Measurements from ENCODE around the gene TMEM181. TPM values are rescaled to one million over a fixed set of nuclear protein-coding genes. Genes with fewer than 3 reads are reported as not detected.

Gene TMEM181
- total and polyA plus RNA-seq, 2 of the 13 experiments (the other 11 are each of a cell fraction or from before 2014, with no cell fraction given): 59.1 to 108 TPM

DNA sequence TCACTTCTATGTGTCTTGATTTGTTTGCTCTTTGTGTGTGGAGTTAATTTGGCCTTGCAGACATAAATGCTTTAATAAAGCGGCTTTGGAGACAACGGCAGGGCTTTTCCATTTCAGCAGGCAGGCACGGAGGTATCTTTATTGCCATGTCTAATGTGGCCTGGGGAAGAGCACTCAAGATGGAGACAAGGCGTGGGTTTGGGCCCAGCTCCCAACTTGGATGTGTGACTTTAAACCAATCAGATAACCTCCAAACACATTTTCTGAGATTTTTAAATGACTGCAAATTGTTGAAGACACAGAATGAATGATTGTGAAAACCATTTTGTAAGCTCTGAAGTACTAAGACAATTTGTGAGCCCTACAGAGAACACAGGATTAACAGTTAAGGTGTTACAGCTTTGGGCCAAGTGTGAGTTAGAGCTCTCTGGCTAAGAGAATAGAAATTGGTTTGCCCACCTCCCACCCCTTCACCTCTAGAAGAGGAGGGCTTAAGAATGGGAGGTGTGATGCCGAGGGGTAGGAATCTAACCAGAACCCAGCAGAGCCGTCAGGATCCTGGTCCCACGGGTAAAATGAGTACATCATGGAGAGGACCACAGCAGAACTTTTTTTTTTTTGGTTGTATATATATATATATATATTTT is 75.7 kb downstream of the TMEM181 start:
- Histone ChIP-seq H3K4me3 (replicated peaks in 1 of 3; ENCODE audit: insufficient read depth in 1 of 3, low read depth in 2 of 3, low read length in 3 of 3) (no peak overlapping the region), H3K79me2 (ENCODE audit: insufficient read depth, low read length) (no peaks in the 10 kb centered on the region), H3K27me3 (ENCODE audit: control insufficient read depth in 1 of 2, insufficient read depth in 2 of 2, low read length in 2 of 2) (no peaks in the 10 kb centered on the region), H3K4me1 (ENCODE audit: insufficient read depth, low read length) (peaks cover 27% of the 10 kb centered on the region), H2AFZ (ENCODE audit: low read length) (no peak overlapping the region), H3K4me2 (ENCODE audit: low read depth, low read length) (no peak overlapping the region), H3K9ac (ENCODE audit: insufficient read depth, low read depth, low read length) (no peak overlapping the region), H3K27ac (ENCODE audit: extremely low read length, insufficient read depth, low read length) (no peak overlapping the region), H3K9me3 (ENCODE audit: low read length) (no peaks in the 10 kb centered on the region), H4K20me1 (ENCODE audit: insufficient read depth, low read length) (peaks cover 5% of the 10 kb centered on the region; the same call in 1 of the 2 replicates), H3K36me3 (replicated peaks in 1 of 2; ENCODE audit: control insufficient read depth in 1 of 2, insufficient read depth in 2 of 2, low read length in 2 of 2) (peaks cover 18 to 49% of the 10 kb centered on the region in 2 experiments)
- BruUV-seq (replicated peaks): no TSS peak
- in situ Hi-C loops (cut with HindIII; ENCODE audit: extremely low pct_ligation_motif_present, low pct_unique_long_range_greater_than_20kb): no loop called here
- TF ChIP-seq TEAD3 (CRISPR knock-in tag; optimal IDR thresholded peaks at IDR 0.05; ENCODE audit: borderline replicate concordance) (no peak), POLR2A (IDR thresholded peaks at IDR 0.05; ENCODE audit: insufficient read depth in 1 of 2, low read depth in 2 of 2, low read length in 2 of 2) (peak in 1 of 2 experiments; percentile 6; a peak in 1 of 4 replicates), RBM22 (optimal IDR thresholded peaks at IDR 0.05; ENCODE audit: low read length) (peak; percentile 51)
- FAIRE-seq: no peak
- no peak for ATAC-seq
- POLR2A ChIA-PET: interaction anchor here (1.7 kb wide), 1 partner anchor 9 kb away, joined by 7 read pairs; the partner anchor contains the start of gene DYNLT1
- intact Hi-C loops (cut with micrococcal nuclease; ENCODE audit: unreplicated experiment): no loop called here
- 98% methylated on average over 7 of the region's 7 CpGs for WGBS (ENCODE audit: low lambda C conversion rate)
- CTCF ChIA-PET (ENCODE audit: low intra/inter-chr PET ratio, low total read pairs): no interaction called here
- no peak for DNase-seq (ENCODE audit: low spot score)

DNA sequence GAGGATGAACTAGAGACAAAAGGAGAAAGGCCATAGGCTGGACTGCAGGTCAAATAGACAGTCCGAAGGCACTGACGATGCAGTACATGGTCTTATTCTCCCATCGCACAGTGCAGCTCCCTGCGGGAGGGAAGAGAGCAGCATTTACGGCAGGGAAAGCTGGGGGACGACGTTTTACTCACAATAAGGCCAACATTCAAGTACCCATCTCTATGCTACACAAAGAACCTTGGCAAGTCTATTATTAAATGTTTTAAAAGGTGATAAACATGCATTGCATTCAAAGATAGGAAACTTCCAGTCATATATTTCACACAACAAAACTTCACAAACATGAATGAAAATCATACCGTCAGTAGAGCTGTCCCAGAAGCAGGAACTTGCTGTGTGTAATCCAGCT is 76.9 kb downstream of the TMEM181 start:
- Histone ChIP-seq H3K4me2 (ENCODE audit: low read depth, low read length) (no peak overlapping the region), H4K20me1 (ENCODE audit: insufficient read depth, low read length) (peaks cover 5% of the 10 kb centered on the region; the same call in 1 of the 2 replicates), H3K79me2 (ENCODE audit: insufficient read depth, low read length) (peaks cover under 1% of the 10 kb centered on the region), H3K27ac (ENCODE audit: extremely low read length, insufficient read depth, low read length) (no peak overlapping the region), H3K27me3 (ENCODE audit: control insufficient read depth in 1 of 2, insufficient read depth in 2 of 2, low read length in 2 of 2) (no peaks in the 10 kb centered on the region), H3K9ac (ENCODE audit: insufficient read depth, low read depth, low read length) (no peak overlapping the region), H3K36me3 (replicated peaks in 1 of 2; ENCODE audit: control insufficient read depth in 1 of 2, insufficient read depth in 2 of 2, low read length in 2 of 2) (peaks cover 8 to 36% of the 10 kb centered on the region in 2 experiments), H3K4me1 (ENCODE audit: insufficient read depth, low read length) (peaks cover 24% of the 10 kb centered on the region), H3K9me3 (ENCODE audit: low read length) (no peaks in the 10 kb centered on the region), H2AFZ (ENCODE audit: low read length) (no peak overlapping the region), H3K4me3 (replicated peaks in 1 of 3; ENCODE audit: insufficient read depth in 1 of 3, low read depth in 2 of 3, low read length in 3 of 3) (no peak overlapping the region)
- ATAC-seq (no peak; the same call in 2 of the 3 replicates), FAIRE-seq (no peak), DNase-seq (ENCODE audit: low spot score) (no peak)
- POLR2A ChIA-PET: no interaction called here
- 96% methylated on average over 8 of the region's 8 CpGs for WGBS (ENCODE audit: low lambda C conversion rate)
- BruUV-seq (replicated peaks): no TSS peak
- intact Hi-C loops (cut with micrococcal nuclease; ENCODE audit: unreplicated experiment) (no loop called here), in situ Hi-C loops (cut with HindIII; ENCODE audit: extremely low pct_ligation_motif_present, low pct_unique_long_range_greater_than_20kb) (no loop called here)
- CTCF ChIA-PET (ENCODE audit: low intra/inter-chr PET ratio, low total read pairs): no interaction called here
- no peak for TF ChIP-seq ZNF615 (CRISPR knock-in tag; IDR thresholded peaks at IDR 0.05; ENCODE audit: borderline replicate concordance)
- no peak for TF ChIP-seq HNRNPLL (IDR thresholded peaks at IDR 0.05; ENCODE audit: low read depth, low read length, poor library complexity, severe bottlenecking)
- TF ChIP-seq ZBED4 (CRISPR knock-in tag; IDR thresholded peaks at IDR 0.05; ENCODE audit: borderline replicate concordance): no peak
- 0 out of 2 replicates have a peak, but pooled peaks have one; percentile 15 for TF ChIP-seq KDM2A (CRISPR knock-in tag; IDR thresholded peaks at IDR 0.05; ENCODE audit: borderline replicate concordance, low read depth)
- 0 out of 2 replicates have a peak, but pooled peaks have one; percentile 40 for TF ChIP-seq FUBP1 (CRISPR knock-in tag; IDR thresholded peaks at IDR 0.05; ENCODE audit: borderline replicate concordance)
- TF ChIP-seq RBM22 (optimal IDR thresholded peaks at IDR 0.05; ENCODE audit: low read length): peak; percentile 88
- 0 out of 2 replicates have a peak, but pooled peaks have one; percentile 24 for TF ChIP-seq RBFOX2 (IDR thresholded peaks at IDR 0.05; ENCODE audit: low read depth, low read length)
- 0 out of 2 replicates have a peak, but pooled peaks have one; percentile 48 for TF ChIP-seq ZBTB38 (CRISPR knock-in tag; IDR thresholded peaks at IDR 0.05)

All from HepG2 (cell line).